Measurements from ENCODE around the gene MYL6. TPM values are rescaled to one million over a fixed set of nuclear protein-coding genes. Genes with fewer than 3 reads are reported as not detected.

MYL6 gene
- polyA plus RNA-seq, 1 donor: 1,754 TPM

- H3K4me3 ChIP-seq (ENCODE audit: low read length): peak within 1 kb of the TSS; percentile 77
- peak within 1 kb of the TSS; percentile 95 for H3K27ac ChIP-seq (ENCODE audit: low read length)
- H3K4me1 ChIP-seq (ENCODE audit: control insufficient read depth, insufficient read depth, low read length): peaks cover 15% of the 10 kb centered on the region
- H3K36me3 ChIP-seq (ENCODE audit: control insufficient read depth, insufficient read depth, low read length): peaks cover 28% of the 10 kb centered on the region
- H3K27me3 ChIP-seq (ENCODE audit: control insufficient read depth, insufficient read depth, low read length): no peaks in the 10 kb centered on the region
- H3K9me3 ChIP-seq (ENCODE audit: control insufficient read depth, low read depth, low read length): no peaks in the 10 kb centered on the region
- peak; percentile 100 for DNase-seq
- no CpG with 5 or more reads among the region's 61 CpGs for WGBS (ENCODE audit: insufficient coverage, low lambda C conversion rate)
These were observed 40.1 kb upstream of the MYL6 start, which contains the start of gene ZC3H10 for GRCh38 chr12:56117778-56118687. TSS of gene ZC3H10 (plus strand) at chr12:56118266. CDS start at chr12:56120563, 2,297 bp downstream.

GRCh38 chr12:56118688-56119357 is 39.3 kb upstream of the MYL6 start:
- Histone ChIP-seq H3K4me1 (ENCODE audit: control insufficient read depth, insufficient read depth, low read length) (peaks cover 15% of the 10 kb centered on the region), H3K9me3 (ENCODE audit: control insufficient read depth, low read depth, low read length) (no peaks in the 10 kb centered on the region)
- WGBS (ENCODE audit: insufficient coverage, low lambda C conversion rate): no CpG with 5 or more reads among the region's 13 CpGs

GRCh38 chr12:56119361-56119796 is 38.8 kb upstream of the MYL6 start:
- peaks cover 20% of the 10 kb centered on the region for H3K36me3 ChIP-seq (ENCODE audit: control insufficient read depth, insufficient read depth, low read length)
- WGBS (ENCODE audit: insufficient coverage, low lambda C conversion rate): 0% methylated on average over 2 of the region's 2 CpGs
- peaks cover 12% of the 10 kb centered on the region for H3K4me1 ChIP-seq (ENCODE audit: control insufficient read depth, insufficient read depth, low read length)
- peak overlapping the region; percentile 94 for H3K27ac ChIP-seq (ENCODE audit: low read length)
- peak; percentile 87 for DNase-seq
- H3K27me3 ChIP-seq (ENCODE audit: control insufficient read depth, insufficient read depth, low read length): no peaks in the 10 kb centered on the region
- H3K4me3 ChIP-seq (ENCODE audit: low read length): no peak overlapping the region
- no peaks in the 10 kb centered on the region for H3K9me3 ChIP-seq (ENCODE audit: control insufficient read depth, low read depth, low read length)

More at GRCh38 chr12:56118688-56119357, 39.3 kb upstream of the MYL6 start:
- DNase-seq: no peak
- peak overlapping the region; percentile 94 for H3K27ac ChIP-seq (ENCODE audit: low read length)
- no peaks in the 10 kb centered on the region for H3K27me3 ChIP-seq (ENCODE audit: control insufficient read depth, insufficient read depth, low read length)
- H3K36me3 ChIP-seq (ENCODE audit: control insufficient read depth, insufficient read depth, low read length): peaks cover 20% of the 10 kb centered on the region
- H3K4me3 ChIP-seq (ENCODE audit: low read length): peak overlapping the region; percentile 77

- WGBS (ENCODE audit: insufficient coverage, low lambda C conversion rate): no CpG with 5 or more reads among the region's 17 CpGs
- H3K4me1 ChIP-seq (ENCODE audit: control insufficient read depth, insufficient read depth, low read length): peaks cover 12% of the 10 kb centered on the region
- H3K9me3 ChIP-seq (ENCODE audit: control insufficient read depth, low read depth, low read length): no peaks in the 10 kb centered on the region
- peaks cover 20% of the 10 kb centered on the region for H3K36me3 ChIP-seq (ENCODE audit: control insufficient read depth, insufficient read depth, low read length)
- H3K27me3 ChIP-seq (ENCODE audit: control insufficient read depth, insufficient read depth, low read length): no peaks in the 10 kb centered on the region
- DNase-seq: no peak
- H3K4me3 ChIP-seq (ENCODE audit: low read length): no peak overlapping the region
- peak overlapping the region; percentile 41 for H3K27ac ChIP-seq (ENCODE audit: low read length)
These were observed 37.9 kb upstream of the MYL6 start for GRCh38 chr12:56120158-56120846.

GRCh38 chr12:56121204-56121870 is 36.8 kb upstream of the MYL6 start:
- Histone ChIP-seq H3K27me3 (ENCODE audit: control insufficient read depth, insufficient read depth, low read length) (no peaks in the 10 kb centered on the region), H3K27ac (ENCODE audit: low read length) (no peak overlapping the region), H3K36me3 (ENCODE audit: control insufficient read depth, insufficient read depth, low read length) (peaks cover 20% of the 10 kb centered on the region), H3K4me1 (ENCODE audit: control insufficient read depth, insufficient read depth, low read length) (peaks cover 21% of the 10 kb centered on the region), H3K9me3 (ENCODE audit: control insufficient read depth, low read depth, low read length) (no peaks in the 10 kb centered on the region), H3K4me3 (ENCODE audit: low read length) (no peak overlapping the region)
- no peak for DNase-seq
- no CpG with 5 or more reads among the region's 11 CpGs for WGBS (ENCODE audit: insufficient coverage, low lambda C conversion rate)

- Histone ChIP-seq H3K9me3 (ENCODE audit: control insufficient read depth, low read depth, low read length) (no peaks in the 10 kb centered on the region), H3K4me1 (ENCODE audit: control insufficient read depth, insufficient read depth, low read length) (peaks cover 32% of the 10 kb centered on the region), H3K27me3 (ENCODE audit: control insufficient read depth, insufficient read depth, low read length) (no peaks in the 10 kb centered on the region), H3K4me3 (ENCODE audit: low read length) (no peak overlapping the region), H3K27ac (ENCODE audit: low read length) (no peak overlapping the region), H3K36me3 (ENCODE audit: control insufficient read depth, insufficient read depth, low read length) (peaks cover 20% of the 10 kb centered on the region)
- WGBS (ENCODE audit: insufficient coverage, low lambda C conversion rate): no CpG with 5 or more reads among the region's 2 CpGs
- peak in 1 of 2 donors; percentile 28 for DNase-seq
These were observed 35.5 kb upstream of the MYL6 start for GRCh38 chr12:56122637-56123036.

GRCh38 chr12:56124133-56124532 is 34.0 kb upstream of the MYL6 start:
- Histone ChIP-seq H3K4me1 (ENCODE audit: control insufficient read depth, insufficient read depth, low read length) (peaks cover 27% of the 10 kb centered on the region), H3K27ac (ENCODE audit: low read length) (no peak overlapping the region), H3K9me3 (ENCODE audit: control insufficient read depth, low read depth, low read length) (no peaks in the 10 kb centered on the region), H3K36me3 (ENCODE audit: control insufficient read depth, insufficient read depth, low read length) (peaks cover 18% of the 10 kb centered on the region), H3K4me3 (ENCODE audit: low read length) (no peak overlapping the region), H3K27me3 (ENCODE audit: control insufficient read depth, insufficient read depth, low read length) (no peaks in the 10 kb centered on the region)
- 44% methylated on average over 2 of the region's 4 CpGs for WGBS (ENCODE audit: insufficient coverage, low lambda C conversion rate)
- no peak for DNase-seq

GRCh38 chr12:56126732-56127239 is 31.4 kb upstream of the MYL6 start:
- Histone ChIP-seq H3K4me1 (ENCODE audit: control insufficient read depth, insufficient read depth, low read length) (peaks cover 27% of the 10 kb centered on the region), H3K27me3 (ENCODE audit: control insufficient read depth, insufficient read depth, low read length) (no peaks in the 10 kb centered on the region), H3K4me3 (ENCODE audit: low read length) (no peak overlapping the region), H3K9me3 (ENCODE audit: control insufficient read depth, low read depth, low read length) (no peaks in the 10 kb centered on the region), H3K36me3 (ENCODE audit: control insufficient read depth, insufficient read depth, low read length) (peaks cover 14% of the 10 kb centered on the region), H3K27ac (ENCODE audit: low read length) (peak overlapping the region; percentile 74)
- 40% methylated on average over 2 of the region's 3 CpGs for WGBS (ENCODE audit: insufficient coverage, low lambda C conversion rate)
- peak in 1 of 2 donors; percentile 32 for DNase-seq

GRCh38 chr12:56127485-56127887 is 30.7 kb upstream of the MYL6 start:
- H3K4me3 ChIP-seq (ENCODE audit: low read length): peak overlapping the region; percentile 92
- DNase-seq: no peak
- H3K27ac ChIP-seq (ENCODE audit: low read length): peak overlapping the region; percentile 74
- peaks cover 27% of the 10 kb centered on the region for H3K4me1 ChIP-seq (ENCODE audit: control insufficient read depth, insufficient read depth, low read length)
- no peaks in the 10 kb centered on the region for H3K9me3 ChIP-seq (ENCODE audit: control insufficient read depth, low read depth, low read length)
- H3K27me3 ChIP-seq (ENCODE audit: control insufficient read depth, insufficient read depth, low read length): no peaks in the 10 kb centered on the region
- H3K36me3 ChIP-seq (ENCODE audit: control insufficient read depth, insufficient read depth, low read length): peaks cover 20% of the 10 kb centered on the region
- no CpG with 5 or more reads among the region's 8 CpGs for WGBS (ENCODE audit: insufficient coverage, low lambda C conversion rate)

Data from large intestine (tissue), 3 donors.